ENCODE results near the gene MYBPC3. TPM values are rescaled to one million over a fixed set of nuclear protein-coding genes. Genes with fewer than 3 reads are reported as not detected.

The MYBPC3 gene
- total RNA-seq, 1 experiment from 2014 or later: 0.07 TPM

DNA sequence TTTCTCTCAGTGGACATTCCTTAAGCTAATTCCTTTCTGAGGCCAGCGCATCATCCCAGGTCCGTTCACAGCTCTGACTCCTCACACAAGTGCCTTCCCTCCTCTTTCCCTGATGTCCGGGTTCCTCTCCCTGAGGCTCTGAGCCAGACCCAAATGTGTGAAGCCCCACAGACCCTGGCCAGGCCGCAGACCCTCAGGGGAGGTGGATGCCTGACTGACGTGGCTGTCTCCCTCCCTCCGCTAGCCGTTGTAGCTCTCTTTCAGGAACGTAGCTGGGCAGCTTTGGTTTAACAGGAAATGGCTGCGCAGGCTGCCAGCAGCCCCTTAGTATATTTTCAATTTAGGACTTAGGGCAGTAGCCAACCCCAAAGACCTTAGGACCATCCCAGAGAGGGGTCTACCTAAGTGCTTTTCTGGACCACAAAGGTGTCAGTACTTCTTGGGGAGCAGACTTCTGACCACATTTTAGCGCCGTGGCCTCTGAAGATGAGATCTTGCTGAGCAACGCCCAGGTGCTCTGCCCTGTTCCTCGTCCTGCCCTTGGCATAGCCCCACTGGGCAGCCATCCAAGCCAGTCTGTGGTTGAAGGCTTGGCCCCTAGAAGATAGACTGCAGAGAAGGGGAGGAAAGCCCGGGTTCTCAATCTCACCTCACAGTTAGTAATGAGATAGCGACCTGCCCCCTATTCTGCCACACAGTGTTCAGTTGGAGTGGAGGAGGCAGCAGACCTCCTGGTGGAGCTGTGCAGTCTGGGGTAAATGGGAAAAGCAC, 27.0 kb downstream of the MYBPC3 start:
- H3K9me3 Mint-ChIP-seq: no peaks in the 10 kb centered on the region
- ChIA-PET CTCF (interaction anchor here (0.8 to 1.1 kb wide), 3 partner anchors 30 to 49 kb away, joined by 3 to 4 read pairs (median 3); no protein-coding TSS in a partner anchor), POLR2A (no interaction called here)
- H3K4me1 Mint-ChIP-seq: no peaks in the 10 kb centered on the region
- H3K4me3 Mint-ChIP-seq: no peak overlapping the region
- H3K36me3 Mint-ChIP-seq: peaks cover 21% of the 10 kb centered on the region
- no peak for DNase-seq (ENCODE audit: low spot score)
- H3K27me3 Mint-ChIP-seq (ENCODE audit: low read depth): no peaks in the 10 kb centered on the region
- TF ChIP-seq EMX1 (CRISPR knock-in tag; IDR thresholded peaks at IDR 0.05): no peak
- TF ChIP-seq TP53 (CRISPR knock-in tag; IDR thresholded peaks at IDR 0.05): no peak
- TF ChIP-seq, protein P1, sequence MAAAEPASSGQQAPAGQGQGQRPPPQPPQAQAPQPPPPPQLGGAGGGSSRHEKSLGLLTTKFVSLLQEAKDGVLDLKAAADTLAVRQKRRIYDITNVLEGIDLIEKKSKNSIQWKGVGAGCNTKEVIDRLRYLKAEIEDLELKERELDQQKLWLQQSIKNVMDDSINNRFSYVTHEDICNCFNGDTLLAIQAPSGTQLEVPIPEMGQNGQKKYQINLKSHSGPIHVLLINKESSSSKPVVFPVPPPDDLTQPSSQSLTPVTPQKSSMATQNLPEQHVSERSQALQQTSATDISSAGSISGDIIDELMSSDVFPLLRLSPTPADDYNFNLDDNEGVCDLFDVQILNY (CRISPR knock-in tag; IDR thresholded peaks at IDR 0.05): no peak
- TF ChIP-seq HMGA2 (CRISPR knock-in tag; IDR thresholded peaks at IDR 0.05): no peak
- no peak for TF ChIP-seq OVOL2 (CRISPR knock-in tag; IDR thresholded peaks at IDR 0.05; ENCODE audit: borderline replicate concordance)
- TF ChIP-seq, protein P2, sequence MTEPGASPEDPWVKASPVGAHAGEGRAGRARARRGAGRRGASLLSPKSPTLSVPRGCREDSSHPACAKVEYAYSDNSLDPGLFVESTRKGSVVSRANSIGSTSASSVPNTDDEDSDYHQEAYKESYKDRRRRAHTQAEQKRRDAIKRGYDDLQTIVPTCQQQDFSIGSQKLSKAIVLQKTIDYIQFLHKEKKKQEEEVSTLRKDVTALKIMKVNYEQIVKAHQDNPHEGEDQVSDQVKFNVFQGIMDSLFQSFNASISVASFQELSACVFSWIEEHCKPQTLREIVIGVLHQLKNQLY (CRISPR knock-in tag; IDR thresholded peaks at IDR 0.05): no peak
- no peak for TF ChIP-seq RELA (CRISPR knock-in tag; IDR thresholded peaks at IDR 0.05; ENCODE audit: borderline replicate concordance)
- no peak for TF ChIP-seq CREB1 (CRISPR knock-in tag; IDR thresholded peaks at IDR 0.05)
- TF ChIP-seq, protein P3, sequence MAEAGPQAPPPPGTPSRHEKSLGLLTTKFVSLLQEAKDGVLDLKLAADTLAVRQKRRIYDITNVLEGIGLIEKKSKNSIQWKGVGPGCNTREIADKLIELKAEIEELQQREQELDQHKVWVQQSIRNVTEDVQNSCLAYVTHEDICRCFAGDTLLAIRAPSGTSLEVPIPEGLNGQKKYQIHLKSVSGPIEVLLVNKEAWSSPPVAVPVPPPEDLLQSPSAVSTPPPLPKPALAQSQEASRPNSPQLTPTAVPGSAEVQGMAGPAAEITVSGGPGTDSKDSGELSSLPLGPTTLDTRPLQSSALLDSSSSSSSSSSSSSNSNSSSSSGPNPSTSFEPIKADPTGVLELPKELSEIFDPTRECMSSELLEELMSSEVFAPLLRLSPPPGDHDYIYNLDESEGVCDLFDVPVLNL (CRISPR knock-in tag; IDR thresholded peaks at IDR 0.05; ENCODE audit: borderline replicate concordance, low read depth): no peak
- TF ChIP-seq NFE2L1 (CRISPR knock-in tag; IDR thresholded peaks at IDR 0.05): no peak
- no peak for TF ChIP-seq JAZF1 (CRISPR knock-in tag; IDR thresholded peaks at IDR 0.05)
- no peak for TF ChIP-seq ATF1 (CRISPR knock-in tag; IDR thresholded peaks at IDR 0.05)
- TF ChIP-seq, protein P4, sequence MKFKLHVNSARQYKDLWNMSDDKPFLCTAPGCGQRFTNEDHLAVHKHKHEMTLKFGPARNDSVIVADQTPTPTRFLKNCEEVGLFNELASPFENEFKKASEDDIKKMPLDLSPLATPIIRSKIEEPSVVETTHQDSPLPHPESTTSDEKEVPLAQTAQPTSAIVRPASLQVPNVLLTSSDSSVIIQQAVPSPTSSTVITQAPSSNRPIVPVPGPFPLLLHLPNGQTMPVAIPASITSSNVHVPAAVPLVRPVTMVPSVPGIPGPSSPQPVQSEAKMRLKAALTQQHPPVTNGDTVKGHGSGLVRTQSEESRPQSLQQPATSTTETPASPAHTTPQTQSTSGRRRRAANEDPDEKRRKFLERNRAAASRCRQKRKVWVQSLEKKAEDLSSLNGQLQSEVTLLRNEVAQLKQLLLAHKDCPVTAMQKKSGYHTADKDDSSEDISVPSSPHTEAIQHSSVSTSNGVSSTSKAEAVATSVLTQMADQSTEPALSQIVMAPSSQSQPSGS (CRISPR knock-in tag; IDR thresholded peaks at IDR 0.05; ENCODE audit: borderline replicate concordance, low read depth): no peak
- TF ChIP-seq, protein P5, sequence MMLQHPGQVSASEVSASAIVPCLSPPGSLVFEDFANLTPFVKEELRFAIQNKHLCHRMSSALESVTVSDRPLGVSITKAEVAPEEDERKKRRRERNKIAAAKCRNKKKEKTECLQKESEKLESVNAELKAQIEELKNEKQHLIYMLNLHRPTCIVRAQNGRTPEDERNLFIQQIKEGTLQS (CRISPR knock-in tag; conservative IDR thresholded peaks at IDR 0.05): no peak
- TF ChIP-seq, protein P6, sequence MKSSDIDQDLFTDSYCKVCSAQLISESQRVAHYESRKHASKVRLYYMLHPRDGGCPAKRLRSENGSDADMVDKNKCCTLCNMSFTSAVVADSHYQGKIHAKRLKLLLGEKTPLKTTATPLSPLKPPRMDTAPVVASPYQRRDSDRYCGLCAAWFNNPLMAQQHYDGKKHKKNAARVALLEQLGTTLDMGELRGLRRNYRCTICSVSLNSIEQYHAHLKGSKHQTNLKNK (CRISPR knock-in tag; IDR thresholded peaks at IDR 0.05): no peak
- no peak for TF ChIP-seq CBFB (CRISPR knock-in tag; IDR thresholded peaks at IDR 0.05; ENCODE audit: low read depth)
- TF ChIP-seq, protein P7, sequence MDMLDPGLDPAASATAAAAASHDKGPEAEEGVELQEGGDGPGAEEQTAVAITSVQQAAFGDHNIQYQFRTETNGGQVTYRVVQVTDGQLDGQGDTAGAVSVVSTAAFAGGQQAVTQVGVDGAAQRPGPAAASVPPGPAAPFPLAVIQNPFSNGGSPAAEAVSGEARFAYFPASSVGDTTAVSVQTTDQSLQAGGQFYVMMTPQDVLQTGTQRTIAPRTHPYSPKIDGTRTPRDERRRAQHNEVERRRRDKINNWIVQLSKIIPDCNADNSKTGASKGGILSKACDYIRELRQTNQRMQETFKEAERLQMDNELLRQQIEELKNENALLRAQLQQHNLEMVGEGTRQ (CRISPR knock-in tag; IDR thresholded peaks at IDR 0.05): no peak
- H3K27ac Mint-ChIP-seq: no peak overlapping the region
- ATAC-seq: no peak

DNA sequence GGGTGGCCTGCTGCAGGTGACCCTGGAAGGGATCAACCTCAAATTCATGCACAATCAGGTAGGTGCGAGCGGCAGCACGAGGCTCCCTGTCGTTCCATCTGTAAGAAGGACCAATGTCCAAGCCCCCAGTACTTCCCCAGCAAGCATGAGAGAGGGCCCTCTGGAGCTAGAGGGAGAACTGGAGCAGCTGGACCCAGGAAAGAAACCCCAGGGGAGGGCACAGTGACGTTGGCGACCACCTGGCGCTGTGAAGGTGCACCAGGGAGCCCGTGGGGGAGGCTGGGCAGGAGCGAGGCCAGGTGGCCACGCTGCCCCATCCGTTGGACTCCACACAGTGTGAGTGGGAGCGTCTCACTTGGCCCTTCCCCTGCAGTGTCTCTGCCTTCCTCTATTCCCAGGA, 28.0 kb downstream of the MYBPC3 start:
- no peaks in the 10 kb centered on the region for H3K4me1 Mint-ChIP-seq
- ChIA-PET CTCF (interaction anchor here (0.8 kb wide), 1 partner anchor 31 kb away, joined by 3 read pairs; no protein-coding TSS in a partner anchor), POLR2A (no interaction called here)
- H3K27ac Mint-ChIP-seq: no peak overlapping the region
- ATAC-seq (no peak), DNase-seq (ENCODE audit: low spot score) (no peak)
- H3K9me3 Mint-ChIP-seq: no peaks in the 10 kb centered on the region
- peaks cover 21% of the 10 kb centered on the region for H3K36me3 Mint-ChIP-seq
- H3K4me3 Mint-ChIP-seq: no peak overlapping the region
- no peaks in the 10 kb centered on the region for H3K27me3 Mint-ChIP-seq (ENCODE audit: low read depth)
- TF ChIP-seq, protein P8, sequence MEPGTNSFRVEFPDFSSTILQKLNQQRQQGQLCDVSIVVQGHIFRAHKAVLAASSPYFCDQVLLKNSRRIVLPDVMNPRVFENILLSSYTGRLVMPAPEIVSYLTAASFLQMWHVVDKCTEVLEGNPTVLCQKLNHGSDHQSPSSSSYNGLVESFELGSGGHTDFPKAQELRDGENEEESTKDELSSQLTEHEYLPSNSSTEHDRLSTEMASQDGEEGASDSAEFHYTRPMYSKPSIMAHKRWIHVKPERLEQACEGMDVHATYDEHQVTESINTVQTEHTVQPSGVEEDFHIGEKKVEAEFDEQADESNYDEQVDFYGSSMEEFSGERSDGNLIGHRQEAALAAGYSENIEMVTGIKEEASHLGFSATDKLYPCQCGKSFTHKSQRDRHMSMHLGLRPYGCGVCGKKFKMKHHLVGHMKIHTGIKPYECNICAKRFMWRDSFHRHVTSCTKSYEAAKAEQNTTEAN (CRISPR knock-in tag; IDR thresholded peaks at IDR 0.05): no peak
- TF ChIP-seq, protein P9, sequence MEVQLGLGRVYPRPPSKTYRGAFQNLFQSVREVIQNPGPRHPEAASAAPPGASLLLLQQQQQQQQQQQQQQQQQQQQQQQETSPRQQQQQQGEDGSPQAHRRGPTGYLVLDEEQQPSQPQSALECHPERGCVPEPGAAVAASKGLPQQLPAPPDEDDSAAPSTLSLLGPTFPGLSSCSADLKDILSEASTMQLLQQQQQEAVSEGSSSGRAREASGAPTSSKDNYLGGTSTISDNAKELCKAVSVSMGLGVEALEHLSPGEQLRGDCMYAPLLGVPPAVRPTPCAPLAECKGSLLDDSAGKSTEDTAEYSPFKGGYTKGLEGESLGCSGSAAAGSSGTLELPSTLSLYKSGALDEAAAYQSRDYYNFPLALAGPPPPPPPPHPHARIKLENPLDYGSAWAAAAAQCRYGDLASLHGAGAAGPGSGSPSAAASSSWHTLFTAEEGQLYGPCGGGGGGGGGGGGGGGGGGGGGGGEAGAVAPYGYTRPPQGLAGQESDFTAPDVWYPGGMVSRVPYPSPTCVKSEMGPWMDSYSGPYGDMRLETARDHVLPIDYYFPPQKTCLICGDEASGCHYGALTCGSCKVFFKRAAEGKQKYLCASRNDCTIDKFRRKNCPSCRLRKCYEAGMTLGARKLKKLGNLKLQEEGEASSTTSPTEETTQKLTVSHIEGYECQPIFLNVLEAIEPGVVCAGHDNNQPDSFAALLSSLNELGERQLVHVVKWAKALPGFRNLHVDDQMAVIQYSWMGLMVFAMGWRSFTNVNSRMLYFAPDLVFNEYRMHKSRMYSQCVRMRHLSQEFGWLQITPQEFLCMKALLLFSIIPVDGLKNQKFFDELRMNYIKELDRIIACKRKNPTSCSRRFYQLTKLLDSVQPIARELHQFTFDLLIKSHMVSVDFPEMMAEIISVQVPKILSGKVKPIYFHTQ (CRISPR knock-in tag; IDR thresholded peaks at IDR 0.05): no peak
- TF ChIP-seq, protein P10, sequence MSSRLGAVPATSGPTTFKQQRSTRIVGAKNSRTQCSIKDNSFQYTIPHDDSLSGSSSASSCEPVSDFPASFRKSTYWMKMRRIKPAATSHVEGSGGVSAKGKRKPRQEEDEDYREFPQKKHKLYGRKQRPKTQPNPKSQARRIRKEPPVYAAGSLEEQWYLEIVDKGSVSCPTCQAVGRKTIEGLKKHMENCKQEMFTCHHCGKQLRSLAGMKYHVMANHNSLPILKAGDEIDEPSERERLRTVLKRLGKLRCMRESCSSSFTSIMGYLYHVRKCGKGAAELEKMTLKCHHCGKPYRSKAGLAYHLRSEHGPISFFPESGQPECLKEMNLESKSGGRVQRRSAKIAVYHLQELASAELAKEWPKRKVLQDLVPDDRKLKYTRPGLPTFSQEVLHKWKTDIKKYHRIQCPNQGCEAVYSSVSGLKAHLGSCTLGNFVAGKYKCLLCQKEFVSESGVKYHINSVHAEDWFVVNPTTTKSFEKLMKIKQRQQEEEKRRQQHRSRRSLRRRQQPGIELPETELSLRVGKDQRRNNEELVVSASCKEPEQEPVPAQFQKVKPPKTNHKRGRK (CRISPR knock-in tag; IDR thresholded peaks at IDR 0.05; ENCODE audit: borderline replicate concordance): no peak
- TF ChIP-seq ZBTB21 (CRISPR knock-in tag; IDR thresholded peaks at IDR 0.05; ENCODE audit: borderline replicate concordance) (no peak), ATF1 (CRISPR knock-in tag; IDR thresholded peaks at IDR 0.05) (no peak), NR3C1 (CRISPR knock-in tag; conservative IDR thresholded peaks at IDR 0.05; ENCODE audit: low read depth) (no peak), GABPB1 (CRISPR knock-in tag; IDR thresholded peaks at IDR 0.05) (no peak)

Measured in WTC11 (cell line).